ENCODE measurements around the gene TAS2R7. TPM values are rescaled to one million over a fixed set of nuclear protein-coding genes. Genes with fewer than 3 reads are reported as not detected.

The TAS2R7 gene
- total RNA-seq, 1 experiment from 2014 or later = not detected

GRCh38 chr12:10842862-10843261 is 40.4 kb upstream of the TAS2R7 start:
- no peak for DNase-seq

More at GRCh38 chr12:10842862-10843261, 40.4 kb upstream of the TAS2R7 start:
- H4K8ac ChIP-seq (replicated peaks; ENCODE audit: insufficient read length, low read depth, low read length) = no peak overlapping the region
- WGBS (ENCODE audit: extremely low coverage, insufficient read length, low lambda C conversion rate) = no CpG with 5 or more reads among the region's 2 CpGs
- H3K79me1 ChIP-seq (ENCODE audit: insufficient read depth, low read depth, low read length, poor library complexity, severe bottlenecking) = no peaks in the 10 kb centered on the region
- no peaks in the 10 kb centered on the region for H3K27me3 ChIP-seq (ENCODE audit: insufficient read depth, low read length)
- no peak overlapping the region for H2AK5ac ChIP-seq (ENCODE audit: insufficient read length, low read length)
- no peak overlapping the region for H4K5ac ChIP-seq (ENCODE audit: insufficient read length, low read depth, low read length)
- no peak overlapping the region for H3K27ac ChIP-seq (ENCODE audit: insufficient read length, low read depth, low read length)
- H4K91ac ChIP-seq (ENCODE audit: insufficient read length, low read depth, low read length) = no peak overlapping the region
- Mint-ChIP-seq H3K27me3 (ENCODE audit: low read depth) (no peaks in the 10 kb centered on the region), H3K9me3 (no peaks in the 10 kb centered on the region), H3K4me1 (peaks cover 12 to 13% of the 10 kb centered on the region in 2 experiments), H3K27ac (no peak overlapping the region; a peak in 1 of 7 replicates), H3K36me3 (ENCODE audit: insufficient read depth in 1 of 3, low read depth in 3 of 3) (peaks cover 7 to 14% (median 8%) of the 10 kb centered on the region in 3 experiments), H3K4me3 (no peak overlapping the region)
- H2BK5ac ChIP-seq (ENCODE audit: insufficient read length, low read length) = no peak overlapping the region
- H3K4ac ChIP-seq (ENCODE audit: low read depth, low read length) = no peak overlapping the region
- H3K4me2 ChIP-seq (ENCODE audit: insufficient read depth, insufficient read length, low read length) = no peak overlapping the region
- H3T11ph ChIP-seq (ENCODE audit: low read length) = no peak overlapping the region
- H3K9me3 ChIP-seq (ENCODE audit: control insufficient read depth, low read depth, low read length) = no peaks in the 10 kb centered on the region
- TF ChIP-seq CTCF (conservative IDR thresholded peaks at IDR 0.05) = no peak
- H3K56ac ChIP-seq (ENCODE audit: insufficient read length, low read depth, low read length) = no peak overlapping the region
- no peaks in the 10 kb centered on the region for H4K20me1 ChIP-seq (ENCODE audit: control insufficient read depth, insufficient read depth, insufficient read length)
- no peak overlapping the region for H2BK120ac ChIP-seq (ENCODE audit: low read depth, low read length, poor library complexity, severe bottlenecking)
- H3K4me1 ChIP-seq (ENCODE audit: insufficient read depth, low read length) = no peaks in the 10 kb centered on the region; the same call in 1 of the 2 replicates
- no peaks in the 10 kb centered on the region for H3K23me2 ChIP-seq (ENCODE audit: insufficient read length, low read depth, low read length, poor library complexity, severe bottlenecking)
- H3K14ac ChIP-seq (ENCODE audit: insufficient read depth, low read length) = no peak overlapping the region
- no peak overlapping the region for H2BK12ac ChIP-seq (ENCODE audit: insufficient read length, low read depth, low read length)
- H3K18ac ChIP-seq (ENCODE audit: insufficient read length, low read depth, low read length) = no peak overlapping the region
- no peak overlapping the region for H2BK15ac ChIP-seq (ENCODE audit: low read depth, low read length)
- H3K23ac ChIP-seq (ENCODE audit: insufficient read length, low read depth, low read length) = no peak overlapping the region
- H3K9ac ChIP-seq (ENCODE audit: extremely low read depth, insufficient read length, low read length) = no peak overlapping the region
- H2AFZ ChIP-seq (ENCODE audit: low read length) = no peak overlapping the region
- H3K79me2 ChIP-seq (ENCODE audit: insufficient read depth, low read length) = no peaks in the 10 kb centered on the region
- H2BK20ac ChIP-seq (ENCODE audit: low read depth, low read length, poor library complexity, severe bottlenecking) = no peak overlapping the region

Data from H9 (cell line).